ENCODE measurements around the gene AHSG.

DNA sequence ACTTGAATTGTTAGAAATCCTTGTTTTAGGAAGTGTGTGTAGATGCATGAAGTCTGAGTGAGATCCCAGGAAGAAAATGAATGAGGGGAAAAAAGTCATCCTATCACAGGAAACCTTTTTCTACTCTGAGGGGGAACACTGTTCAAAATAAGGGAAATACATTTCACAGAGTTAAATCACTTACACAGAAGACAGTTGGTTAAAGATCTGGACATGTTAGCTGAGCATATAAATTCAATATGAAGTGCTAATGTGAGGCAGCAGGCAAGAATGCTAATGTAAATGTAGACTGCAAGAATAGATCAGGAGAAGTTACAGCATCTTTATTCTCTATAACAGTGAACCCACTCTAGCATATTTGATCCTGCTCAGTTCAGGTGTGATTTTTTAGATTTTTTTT lies 48.3 kb upstream of the AHSG start:
- TF ChIP-seq, protein P1, sequence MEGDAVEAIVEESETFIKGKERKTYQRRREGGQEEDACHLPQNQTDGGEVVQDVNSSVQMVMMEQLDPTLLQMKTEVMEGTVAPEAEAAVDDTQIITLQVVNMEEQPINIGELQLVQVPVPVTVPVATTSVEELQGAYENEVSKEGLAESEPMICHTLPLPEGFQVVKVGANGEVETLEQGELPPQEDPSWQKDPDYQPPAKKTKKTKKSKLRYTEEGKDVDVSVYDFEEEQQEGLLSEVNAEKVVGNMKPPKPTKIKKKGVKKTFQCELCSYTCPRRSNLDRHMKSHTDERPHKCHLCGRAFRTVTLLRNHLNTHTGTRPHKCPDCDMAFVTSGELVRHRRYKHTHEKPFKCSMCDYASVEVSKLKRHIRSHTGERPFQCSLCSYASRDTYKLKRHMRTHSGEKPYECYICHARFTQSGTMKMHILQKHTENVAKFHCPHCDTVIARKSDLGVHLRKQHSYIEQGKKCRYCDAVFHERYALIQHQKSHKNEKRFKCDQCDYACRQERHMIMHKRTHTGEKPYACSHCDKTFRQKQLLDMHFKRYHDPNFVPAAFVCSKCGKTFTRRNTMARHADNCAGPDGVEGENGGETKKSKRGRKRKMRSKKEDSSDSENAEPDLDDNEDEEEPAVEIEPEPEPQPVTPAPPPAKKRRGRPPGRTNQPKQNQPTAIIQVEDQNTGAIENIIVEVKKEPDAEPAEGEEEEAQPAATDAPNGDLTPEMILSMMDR (IDR thresholded peaks at IDR 0.05), result no peak
- no peak for TF ChIP-seq POLR2A (IDR thresholded peaks at IDR 0.05)
